ENCODE data around the gene PTPRT.

GRCh38 chr20:42218621-42219374, 970.9 kb downstream of the PTPRT start:
- no peak for TF ChIP-seq POLR2AphosphoS5 (IDR thresholded peaks at IDR 0.05; ENCODE audit: insufficient read depth in 1 of 2, low read depth in 1 of 2)
- TF ChIP-seq, protein P1, sequence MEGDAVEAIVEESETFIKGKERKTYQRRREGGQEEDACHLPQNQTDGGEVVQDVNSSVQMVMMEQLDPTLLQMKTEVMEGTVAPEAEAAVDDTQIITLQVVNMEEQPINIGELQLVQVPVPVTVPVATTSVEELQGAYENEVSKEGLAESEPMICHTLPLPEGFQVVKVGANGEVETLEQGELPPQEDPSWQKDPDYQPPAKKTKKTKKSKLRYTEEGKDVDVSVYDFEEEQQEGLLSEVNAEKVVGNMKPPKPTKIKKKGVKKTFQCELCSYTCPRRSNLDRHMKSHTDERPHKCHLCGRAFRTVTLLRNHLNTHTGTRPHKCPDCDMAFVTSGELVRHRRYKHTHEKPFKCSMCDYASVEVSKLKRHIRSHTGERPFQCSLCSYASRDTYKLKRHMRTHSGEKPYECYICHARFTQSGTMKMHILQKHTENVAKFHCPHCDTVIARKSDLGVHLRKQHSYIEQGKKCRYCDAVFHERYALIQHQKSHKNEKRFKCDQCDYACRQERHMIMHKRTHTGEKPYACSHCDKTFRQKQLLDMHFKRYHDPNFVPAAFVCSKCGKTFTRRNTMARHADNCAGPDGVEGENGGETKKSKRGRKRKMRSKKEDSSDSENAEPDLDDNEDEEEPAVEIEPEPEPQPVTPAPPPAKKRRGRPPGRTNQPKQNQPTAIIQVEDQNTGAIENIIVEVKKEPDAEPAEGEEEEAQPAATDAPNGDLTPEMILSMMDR (IDR thresholded peaks at IDR 0.05), result no peak
